Measurements from ENCODE around the gene MAST1.
"Not testable (repeated sequence)": the region's sequence is repeated elsewhere in the genome, so short reads cannot be mapped to it uniquely, and the experiment has no call there.

The MAST1 gene

DNA sequence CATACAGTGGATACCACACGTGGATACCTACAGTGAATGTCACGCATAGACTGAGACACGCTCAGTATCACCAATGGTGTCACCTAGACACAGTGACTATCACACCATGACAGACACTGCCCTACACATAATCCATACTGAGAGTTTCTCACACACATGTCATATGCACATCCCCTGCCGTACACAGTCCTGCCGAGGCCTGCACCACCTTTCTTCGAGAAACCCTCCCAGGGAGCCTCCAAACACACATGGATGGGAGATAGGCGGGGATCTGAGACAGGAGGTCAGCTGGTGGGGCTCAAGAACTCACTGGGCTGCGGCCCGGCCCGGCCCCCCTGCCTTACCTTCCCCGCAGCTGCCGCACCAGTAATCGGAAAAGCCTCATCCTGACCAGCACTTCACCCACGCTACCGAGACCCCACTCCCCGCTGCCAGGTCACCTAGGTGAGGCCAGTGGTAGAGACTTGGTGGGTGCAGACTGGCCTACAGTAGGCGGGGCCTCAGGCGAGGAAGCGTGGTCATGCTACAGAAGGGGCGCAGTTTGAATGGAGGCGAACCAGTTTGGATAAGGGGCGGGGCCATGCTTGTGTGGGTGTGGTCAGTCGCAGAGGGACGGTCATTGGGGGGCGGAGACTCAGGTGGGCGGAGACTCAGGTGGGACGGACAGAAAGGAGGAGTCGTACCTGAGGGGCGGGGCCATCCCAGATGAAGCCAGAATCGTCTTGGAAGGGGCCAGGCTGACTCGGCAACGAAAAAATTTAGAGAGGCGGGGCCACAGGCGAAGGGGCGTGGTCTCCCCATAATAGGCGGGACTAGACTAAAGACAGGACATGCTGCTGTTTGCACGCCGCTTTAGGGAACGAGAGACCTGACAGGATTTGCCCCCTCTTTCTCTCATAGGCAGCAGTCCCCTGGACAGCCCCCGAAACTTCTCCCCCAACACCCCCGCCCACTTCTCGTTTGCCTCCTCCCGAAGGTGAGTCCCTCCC lies 2.1 kb downstream of the MAST1 start:
- peak; percentile 71 for DNase-seq (ENCODE audit: low spot score)

DNA sequence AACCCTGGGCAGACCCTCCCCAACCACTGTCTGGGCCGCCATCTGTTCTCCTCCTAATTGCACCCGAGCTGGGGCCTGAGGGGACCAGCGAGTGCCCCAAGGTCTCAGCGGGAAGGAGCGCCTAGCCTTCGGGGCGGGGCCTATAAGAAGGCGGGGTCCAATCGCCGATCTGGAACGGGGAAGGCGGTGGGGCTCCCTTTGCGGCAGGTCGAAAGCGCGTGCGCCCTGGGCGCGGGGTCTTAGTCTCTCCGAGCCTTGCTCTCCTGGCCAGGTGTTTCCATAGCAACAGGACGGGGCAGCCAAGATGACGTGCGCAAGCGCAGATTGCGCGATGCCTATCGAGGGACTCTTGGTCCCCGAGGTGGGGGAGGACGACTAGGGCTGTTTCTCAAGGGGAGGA lies 2.8 kb downstream of the MAST1 start:
- no peak for DNase-seq (ENCODE audit: low spot score)

DNA sequence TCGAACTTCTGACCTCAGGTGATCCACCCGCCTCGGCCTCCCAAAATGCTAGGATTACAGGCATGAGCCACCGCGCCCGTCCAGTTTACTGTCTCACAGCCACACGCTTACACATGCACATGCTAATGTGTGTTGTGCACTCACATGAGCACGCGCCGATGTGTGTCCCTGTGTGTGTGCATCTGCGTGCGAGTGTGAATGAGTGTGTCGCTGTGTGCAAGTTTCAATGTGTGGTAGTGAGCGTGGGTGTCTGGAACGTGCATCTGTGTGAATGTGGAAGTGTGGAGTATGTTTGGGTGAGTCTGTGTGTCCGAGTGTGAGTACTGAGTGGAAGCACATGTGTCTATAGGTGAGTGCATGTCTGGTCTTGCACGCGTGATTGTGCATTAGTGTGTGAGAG lies 4.2 kb downstream of the MAST1 start:
- no peak for DNase-seq (ENCODE audit: low spot score)

DNA sequence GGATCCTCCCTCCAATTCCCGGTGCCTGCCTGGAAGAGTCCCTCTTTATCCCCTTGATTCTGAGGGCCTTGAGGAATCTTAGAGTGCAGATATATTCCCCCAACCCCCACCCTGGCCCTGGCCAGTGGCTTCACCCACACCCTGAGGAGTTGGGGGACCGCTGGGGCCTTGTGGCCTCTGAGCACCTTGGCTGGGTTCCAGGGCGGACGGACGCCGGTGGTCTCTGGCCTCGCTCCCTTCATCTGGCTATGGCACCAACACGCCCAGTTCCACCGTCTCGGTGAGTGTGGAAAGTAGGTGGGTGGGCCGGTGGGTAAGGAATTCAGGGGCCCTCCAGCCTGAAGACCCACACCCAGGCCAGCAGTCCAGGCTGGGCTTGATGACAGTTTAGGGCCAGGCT lies 5.0 kb downstream of the MAST1 start:
- DNase-seq (ENCODE audit: low spot score) = no peak

DNA sequence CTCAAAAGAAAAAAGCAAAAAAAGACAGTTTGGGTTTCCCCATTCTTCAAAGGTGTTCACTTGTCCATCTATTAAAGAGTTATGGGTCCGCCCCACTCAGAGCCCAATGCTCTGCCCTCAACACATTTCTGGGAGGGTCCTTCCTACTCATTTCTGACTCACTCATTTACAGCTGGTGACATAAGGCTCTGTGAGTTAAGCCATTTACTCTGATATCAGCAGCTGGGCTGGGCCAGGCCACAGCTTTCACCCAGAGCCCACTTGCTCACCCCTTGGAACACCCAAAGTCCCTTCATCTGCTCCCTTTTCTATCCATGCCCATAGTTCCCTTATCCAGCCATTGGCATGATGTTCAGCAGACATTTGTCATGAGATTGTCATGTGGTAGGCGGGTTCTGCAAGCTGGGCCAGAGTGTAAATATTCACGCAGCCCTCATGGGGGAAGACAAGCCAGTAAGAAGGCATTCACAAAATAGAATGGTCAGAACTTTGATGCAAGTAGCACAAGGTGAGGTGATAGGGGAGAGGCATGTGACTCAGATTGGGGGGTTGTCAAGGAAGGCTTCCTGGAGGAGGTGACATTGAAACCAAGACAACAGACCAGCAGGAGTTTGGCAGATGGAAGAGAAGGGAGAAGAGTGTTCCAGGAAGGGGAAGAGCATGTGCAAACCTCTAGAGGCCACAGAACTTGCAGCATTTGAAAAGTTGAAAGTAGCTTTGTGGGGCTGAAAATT lies 5.9 kb downstream of the MAST1 start:
- DNase-seq (ENCODE audit: low spot score) = no peak

DNA sequence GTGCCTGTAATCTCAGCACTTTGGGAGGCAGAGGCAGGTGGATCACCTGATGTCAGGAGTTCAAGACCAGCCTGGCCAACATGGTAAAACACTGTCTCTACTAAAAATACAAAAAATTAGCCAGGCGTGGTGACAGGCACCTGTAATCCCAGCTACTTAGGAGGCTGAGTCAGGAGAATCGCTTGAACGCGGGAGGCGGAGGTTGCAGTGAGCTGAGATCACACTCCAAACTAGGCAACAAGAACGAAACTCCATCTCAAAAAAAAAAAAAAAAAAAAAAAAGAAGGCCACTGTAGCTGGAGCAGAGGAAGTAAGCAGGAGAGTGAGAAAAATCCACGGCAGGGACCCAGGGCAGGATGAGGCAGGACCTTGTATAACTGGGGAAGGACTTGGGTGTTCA lies 8.3 kb downstream of the MAST1 start:
- DNase-seq (ENCODE audit: low spot score) = not testable (repeated sequence)

DNA sequence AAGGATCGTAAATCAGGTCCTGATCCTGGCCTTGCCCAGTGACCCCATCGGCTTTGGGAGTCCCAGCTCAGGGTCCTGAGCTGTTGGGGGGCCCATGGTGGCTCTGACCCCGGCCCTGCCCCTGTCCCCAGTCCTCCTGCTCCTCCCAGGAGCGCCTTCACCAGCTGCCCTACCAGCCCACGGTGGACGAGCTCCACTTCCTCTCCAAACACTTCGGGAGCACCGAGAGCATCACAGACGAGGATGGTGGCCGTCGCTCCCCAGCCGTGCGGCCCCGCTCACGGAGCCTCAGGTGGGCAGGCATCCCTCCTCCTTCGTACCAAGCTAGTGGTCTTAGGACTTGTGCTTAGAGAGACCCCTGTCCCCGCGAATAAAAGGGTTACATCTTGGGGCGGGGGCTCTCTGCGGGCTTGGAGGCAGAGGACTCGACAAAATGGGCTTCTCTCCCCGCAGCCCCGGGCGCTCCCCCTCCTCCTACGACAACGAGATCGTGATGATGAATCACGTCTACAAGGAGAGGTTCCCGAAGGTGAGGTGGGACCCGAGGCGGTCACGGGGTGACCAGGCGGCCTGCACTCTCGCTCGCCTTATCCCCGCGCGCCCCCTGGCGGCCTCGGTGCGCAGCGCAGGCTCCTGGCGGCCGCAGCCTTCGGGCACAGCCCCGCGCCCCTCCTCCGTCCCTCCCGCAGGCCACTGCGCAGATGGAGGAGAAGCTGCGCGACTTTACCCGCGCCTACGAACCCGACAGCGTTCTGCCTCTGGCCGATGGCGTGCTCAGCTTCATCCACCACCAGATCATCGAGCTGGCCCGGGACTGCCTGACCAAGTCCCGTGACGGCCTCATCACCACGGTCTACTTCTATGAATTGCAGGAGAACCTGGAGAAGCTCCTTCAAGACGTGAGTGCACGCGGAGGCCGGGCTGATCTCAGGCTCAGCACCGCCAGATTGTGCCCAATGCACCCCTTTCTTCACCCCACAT lies 9.1 kb downstream of the MAST1 start:
- peak; percentile 87 for DNase-seq (ENCODE audit: low spot score)

DNA sequence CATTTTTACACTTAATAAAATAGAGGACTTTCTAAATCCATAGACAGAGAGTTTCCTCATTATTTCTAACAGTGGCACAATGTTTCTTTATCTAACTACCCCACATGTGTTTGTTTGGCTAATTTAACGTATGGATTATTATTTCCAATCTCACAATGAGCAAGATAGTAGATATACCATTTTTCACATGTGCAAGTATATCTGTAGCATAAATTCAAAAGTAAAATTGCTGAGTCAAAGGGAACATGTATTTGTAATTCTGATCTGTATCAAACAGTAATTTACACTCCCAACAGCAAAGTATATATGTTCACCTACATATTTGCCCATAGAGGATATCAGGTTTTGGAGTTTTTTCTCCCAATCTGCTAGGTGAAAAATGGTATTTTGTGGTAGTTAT lies 18.3 kb downstream of the MAST1 start:
- DNase-seq (ENCODE audit: low spot score) = no peak

DNA sequence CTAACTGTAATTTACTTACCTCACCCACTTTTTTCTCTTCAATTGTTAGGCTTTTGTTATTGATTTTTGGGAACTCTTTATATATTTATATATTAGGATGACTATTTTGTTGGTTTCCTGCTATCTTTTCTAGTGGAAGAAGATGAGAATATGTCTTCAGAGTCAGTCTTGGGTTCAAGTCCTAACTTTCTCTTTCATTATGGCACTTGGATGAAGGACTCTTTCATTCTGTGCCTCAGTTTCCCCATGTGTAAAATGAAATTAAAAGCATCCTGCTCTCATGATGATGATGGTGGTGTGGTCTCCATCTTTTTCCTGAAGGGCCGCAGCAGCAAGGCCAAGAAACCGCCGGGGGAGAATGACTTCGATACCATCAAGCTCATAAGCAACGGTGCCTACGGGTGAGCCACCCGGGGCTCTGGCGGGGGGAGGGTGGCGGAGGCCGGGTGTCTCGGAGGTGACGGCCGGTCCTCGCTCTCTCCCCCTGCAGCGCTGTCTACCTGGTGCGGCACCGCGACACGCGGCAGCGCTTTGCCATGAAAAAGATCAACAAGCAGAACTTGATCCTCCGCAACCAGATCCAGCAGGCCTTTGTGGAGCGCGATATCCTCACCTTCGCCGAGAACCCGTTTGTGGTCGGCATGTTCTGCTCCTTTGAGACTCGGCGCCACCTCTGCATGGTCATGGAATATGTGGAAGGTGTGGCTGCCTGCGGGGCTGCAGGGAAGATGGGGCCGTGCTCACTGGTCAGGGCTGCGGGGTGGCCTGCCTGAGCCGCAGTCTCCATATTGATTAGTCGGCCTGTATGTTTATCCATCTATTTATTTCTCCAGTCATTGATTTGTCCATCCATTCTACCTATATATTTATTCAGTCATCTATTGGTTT lies 20.0 kb downstream of the MAST1 start:
- DNase-seq (ENCODE audit: low spot score) = no peak

DNA sequence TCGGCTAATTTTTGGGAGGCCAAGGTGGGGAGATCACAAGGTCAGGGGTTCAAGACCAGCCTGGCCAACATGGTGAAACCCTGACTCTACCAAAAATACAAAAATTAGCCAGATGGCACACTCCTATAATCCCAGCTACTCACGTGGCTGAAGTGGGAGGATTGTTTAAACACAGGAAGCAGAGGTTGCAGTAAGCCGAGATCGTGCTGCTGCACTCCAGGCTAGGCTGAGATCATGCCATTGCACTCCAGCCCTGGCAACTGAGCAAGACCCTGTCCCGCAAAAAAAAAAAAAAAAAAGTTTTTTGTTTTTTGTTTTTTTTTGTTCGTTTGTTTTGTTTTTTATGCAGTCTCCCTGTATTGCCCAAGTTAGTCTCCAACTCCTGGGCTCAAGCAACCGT lies 21.2 kb downstream of the MAST1 start:
- no peak for DNase-seq (ENCODE audit: low spot score)

DNA sequence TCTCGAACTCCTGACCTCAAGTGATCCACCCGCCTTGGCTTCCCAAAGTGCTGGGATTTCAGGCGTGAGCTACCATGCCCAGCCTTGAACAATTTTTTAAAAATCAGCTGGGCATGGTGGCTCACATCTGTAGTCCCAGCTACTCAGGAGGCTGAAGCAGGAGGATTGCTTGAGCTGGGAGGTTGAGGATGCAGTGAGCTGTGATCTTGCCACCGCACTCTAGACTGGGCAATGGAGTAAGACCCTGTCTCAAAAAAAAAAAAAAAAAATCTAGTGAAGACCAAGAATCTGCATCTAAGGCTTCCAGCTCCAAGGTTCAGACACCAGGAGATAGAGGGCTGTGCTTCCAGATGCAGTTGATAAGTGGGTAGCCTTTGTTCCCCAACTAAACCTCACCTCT lies 25.8 kb downstream of the MAST1 start:
- no peak for DNase-seq (ENCODE audit: low spot score)

DNA sequence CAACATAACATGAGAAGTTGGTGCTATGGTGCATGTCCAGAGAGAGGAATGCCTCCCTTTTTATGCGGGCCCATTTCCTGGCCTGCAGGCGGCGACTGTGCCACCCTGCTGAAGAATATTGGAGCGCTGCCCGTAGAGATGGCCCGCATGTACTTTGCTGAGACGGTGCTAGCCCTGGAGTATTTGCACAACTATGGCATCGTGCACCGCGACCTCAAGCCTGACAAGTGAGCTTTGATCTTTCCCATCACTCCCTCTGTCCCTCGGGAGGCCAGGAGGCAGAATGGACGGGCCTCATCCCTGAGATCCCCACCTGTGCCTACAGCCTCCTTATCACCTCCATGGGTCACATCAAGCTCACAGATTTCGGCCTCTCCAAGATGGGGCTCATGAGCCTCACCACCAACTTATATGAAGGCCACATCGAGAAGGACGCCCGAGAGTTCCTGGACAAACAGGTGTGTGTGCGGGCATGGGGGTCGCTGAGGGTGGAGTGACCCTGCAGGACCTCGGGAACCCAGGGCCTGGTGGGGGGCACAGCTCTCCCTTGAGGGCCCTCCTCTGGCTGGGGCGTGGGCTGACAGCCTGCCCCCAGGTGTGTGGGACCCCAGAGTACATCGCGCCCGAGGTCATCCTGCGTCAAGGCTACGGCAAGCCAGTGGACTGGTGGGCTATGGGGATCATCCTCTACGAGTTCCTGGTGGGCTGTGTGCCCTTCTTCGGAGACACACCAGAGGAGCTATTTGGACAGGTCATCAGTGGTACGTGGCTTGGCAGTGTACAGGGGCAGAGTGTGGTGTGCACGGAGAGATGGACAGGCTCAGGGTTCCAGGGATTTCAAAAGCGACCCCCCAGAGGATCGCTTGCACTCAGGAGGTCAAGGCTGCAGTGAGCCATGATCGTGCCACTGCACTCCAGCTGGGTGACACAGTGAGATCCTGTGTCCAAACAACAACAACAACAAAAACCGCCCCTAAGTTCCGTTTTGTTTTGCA lies 26.7 kb downstream of the MAST1 start:
- no peak for DNase-seq (ENCODE audit: low spot score)

DNA sequence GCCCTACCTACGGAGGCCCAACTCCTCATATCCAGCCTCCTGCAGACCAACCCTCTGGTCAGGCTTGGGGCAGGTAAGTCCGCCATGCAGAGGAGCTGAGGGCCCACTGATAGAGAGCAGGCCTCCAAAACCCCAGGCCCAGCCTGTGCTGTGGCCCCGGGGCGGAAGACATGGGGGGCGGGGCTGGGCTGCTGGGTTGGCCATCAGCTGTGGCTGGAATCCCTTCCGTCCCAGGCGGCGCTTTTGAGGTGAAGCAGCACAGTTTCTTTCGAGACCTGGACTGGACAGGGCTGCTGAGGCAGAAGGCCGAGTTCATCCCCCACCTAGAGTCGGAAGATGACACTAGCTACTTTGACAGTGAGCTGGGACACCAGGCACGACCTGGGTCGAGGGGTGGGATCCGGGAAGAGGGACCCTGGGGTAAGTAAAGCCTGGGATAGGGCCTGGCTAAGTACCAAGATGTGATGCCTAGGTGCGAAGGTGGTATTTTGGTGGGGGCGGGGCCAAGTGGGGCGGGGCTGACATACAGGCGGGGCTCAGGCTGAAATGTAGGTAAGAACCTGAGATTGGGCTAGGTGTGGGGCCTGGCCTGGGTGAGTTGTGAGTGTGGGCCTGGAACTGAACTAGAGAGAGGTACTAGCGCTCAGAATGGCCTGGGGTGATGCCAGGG lies 27.6 kb downstream of the MAST1 start:
- DNase-seq (ENCODE audit: low spot score) = no peak

DNA sequence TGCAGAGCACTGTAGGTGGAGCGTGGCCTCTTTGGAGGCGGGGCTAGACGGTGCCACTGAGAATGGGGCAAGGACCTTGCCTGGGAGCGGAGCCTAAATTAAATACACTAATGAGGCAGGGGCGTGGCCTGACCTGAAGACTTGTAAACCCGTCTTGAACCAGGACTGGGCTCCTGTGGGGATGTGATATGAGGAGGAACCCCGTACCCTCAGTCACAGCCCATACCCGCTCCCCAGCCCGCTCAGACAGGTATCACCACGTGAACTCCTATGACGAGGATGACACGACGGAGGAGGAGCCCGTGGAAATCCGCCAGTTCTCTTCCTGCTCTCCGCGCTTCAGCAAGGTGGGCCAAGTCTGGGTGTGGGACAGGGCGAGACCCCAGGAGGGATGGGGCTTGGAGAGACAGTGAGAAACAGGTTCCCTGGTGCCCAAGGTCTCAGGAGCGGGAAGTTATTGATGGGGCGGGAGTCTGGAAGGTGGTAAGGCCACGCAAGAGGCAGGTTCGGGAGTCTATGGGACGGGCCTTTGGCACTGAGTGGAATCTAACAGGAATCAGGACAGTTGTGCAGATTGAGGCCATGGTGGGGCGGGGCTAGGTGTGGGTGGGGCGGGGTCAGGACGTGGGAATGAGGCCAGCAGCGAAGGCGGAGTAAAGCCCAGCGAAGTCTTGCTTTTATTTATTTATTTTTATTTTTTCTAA lies 28.3 kb downstream of the MAST1 start:
- no peak for DNase-seq (ENCODE audit: low spot score)

DNA sequence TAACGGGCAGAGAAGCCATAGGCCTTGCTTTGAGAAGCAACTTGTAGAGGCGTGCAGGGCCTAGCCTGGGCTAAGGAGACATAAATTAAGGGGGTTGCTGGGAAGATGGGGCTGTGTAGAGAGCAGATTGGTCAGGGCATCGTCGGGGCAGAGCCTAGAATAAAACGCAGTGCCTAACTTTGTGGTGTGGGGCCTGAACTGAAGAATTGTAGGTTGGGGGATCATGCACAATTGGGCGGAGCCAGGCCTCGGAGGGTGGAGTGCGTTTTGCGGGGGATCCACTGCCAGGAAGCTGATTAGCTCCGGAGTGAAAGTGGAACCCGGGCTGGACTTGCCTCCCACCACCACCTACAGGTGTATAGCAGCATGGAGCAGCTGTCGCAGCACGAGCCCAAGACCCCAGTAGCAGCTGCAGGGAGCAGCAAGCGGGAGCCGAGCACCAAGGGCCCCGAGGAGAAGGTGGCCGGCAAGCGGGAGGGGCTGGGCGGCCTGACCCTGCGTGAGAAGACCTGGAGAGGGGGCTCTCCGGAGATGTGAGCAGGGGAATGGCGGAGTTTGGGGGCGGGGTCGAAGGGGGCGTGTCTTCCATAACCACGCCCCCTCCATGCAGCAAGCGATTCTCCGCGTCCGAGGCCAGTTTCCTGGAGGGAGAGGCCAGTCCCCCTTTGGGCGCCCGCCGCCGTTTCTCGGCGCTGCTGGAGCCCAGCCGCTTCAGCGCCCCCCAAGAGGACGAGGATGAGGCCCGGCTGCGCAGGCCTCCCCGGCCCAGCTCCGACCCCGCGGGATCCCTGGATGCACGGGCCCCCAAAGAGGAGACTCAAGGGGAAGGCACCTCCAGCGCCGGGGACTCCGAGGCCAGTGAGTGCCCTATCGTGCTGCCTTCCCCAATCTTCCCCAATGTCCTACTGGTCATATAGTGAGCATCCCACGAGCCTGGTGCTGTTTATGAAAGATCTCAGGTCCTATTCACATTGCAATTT lies 29.1 kb downstream of the MAST1 start:
- peak; percentile 90 for DNase-seq (ENCODE audit: low spot score)

DNA sequence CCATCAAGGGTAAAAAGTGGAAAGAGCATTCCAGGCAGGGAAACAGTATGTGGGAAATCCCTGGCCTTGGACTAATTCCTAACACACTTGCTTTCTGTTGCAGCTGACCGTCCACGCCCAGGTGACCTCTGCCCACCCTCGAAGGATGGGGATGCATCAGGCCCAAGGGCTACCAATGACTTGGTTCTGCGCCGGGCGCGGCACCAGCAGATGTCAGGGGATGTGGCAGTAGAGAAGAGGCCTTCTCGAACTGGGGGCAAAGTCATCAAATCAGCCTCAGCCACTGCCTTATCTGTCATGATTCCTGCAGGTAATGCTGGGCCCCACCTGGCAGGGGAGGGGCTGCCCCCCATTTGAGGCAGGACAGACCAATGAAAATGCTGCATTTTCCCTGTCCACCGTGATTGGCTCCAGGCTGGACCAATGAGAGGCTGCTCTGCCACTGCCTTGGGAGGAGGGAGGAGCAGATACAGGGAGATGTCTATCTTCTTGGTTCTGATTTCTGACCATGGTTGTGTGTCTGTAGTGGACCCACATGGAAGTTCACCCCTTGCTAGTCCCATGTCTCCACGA lies 30.3 kb downstream of the MAST1 start:
- peak; percentile 78 for DNase-seq (ENCODE audit: low spot score)

DNA sequence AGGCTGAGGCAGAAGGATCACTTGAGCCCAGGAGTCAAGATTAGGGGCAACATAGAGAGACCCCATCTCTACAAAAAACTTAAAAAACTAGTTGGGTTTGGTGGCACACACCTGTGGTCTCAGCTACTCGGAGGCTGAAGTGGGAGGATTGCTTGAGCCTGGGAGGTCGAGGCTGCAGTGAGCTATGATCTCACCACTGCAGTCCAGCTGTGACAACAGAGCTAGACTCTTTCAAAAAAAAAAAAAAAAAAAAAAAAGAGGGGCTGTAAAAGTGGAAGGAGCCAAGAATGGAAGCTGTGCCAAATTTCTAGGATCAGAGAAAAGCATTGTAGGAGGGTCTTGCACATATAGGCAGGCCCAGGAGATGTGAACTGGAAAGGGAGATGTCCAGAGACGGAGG lies 33.4 kb downstream of the MAST1 start:
- DNase-seq (ENCODE audit: low spot score) = no peak
